PC-3 (cell line): Measurements from ENCODE around the gene CCM2L. TPM values are rescaled to one million over a fixed set of nuclear protein-coding genes. Genes with fewer than 3 reads are reported as not detected.

Experiments used
- ATAC-seq: fragments of 200-7000 bp; cut with Tn5 transposase; 2 replicates; pipeline ENCODE4 v1.9.1; 2020; ENCODE audit warnings: mild to moderate bottlenecking, moderate library complexity
- BruUV-seq: library from RNA; stranded (reverse); fragments of 400-500 nt; replicated peaks from 2 replicates; lab custom pipeline; 2021; lab: Mats Ljungman, UMichigan
- CTCF ChIA-PET: fragments of 300-600 bp; sonication (Branson Sonifier 250); formaldehyde crosslinking; loops from one replicate; lab custom pipeline; 2022; ENCODE audit warnings: antibody characterized with exemption; lab: Charles Lee
- POLR2A ChIA-PET: fragments of 300-600 bp; sonication (Branson Sonifier 250); formaldehyde crosslinking; loops from one replicate; lab custom pipeline; 2022; ENCODE audit warnings: antibody characterized with exemption; ENCODE audit not compliant: unreplicated experiment; lab: Charles Lee
- DNase-seq: peaks from one replicate; pipeline ENCODE4 v3.0.0-alpha.2; 2015
- H2AFZ ChIP-seq: fragments of 300-600 bp; sonication (generic); 2 replicates; pipeline ENCODE4 v1.6.0; 2016; ENCODE audit warnings: antibody characterized with exemption, low read length
- H3F3A ChIP-seq: fragments of 300-600 bp; sonication (generic); one replicate; pipeline ENCODE4 v1.6.0; 2017; ENCODE audit warnings: antibody characterized with exemption, low read length, control low read depth, mild to moderate bottlenecking; ENCODE audit not compliant: unreplicated experiment
- H3K27ac ChIP-seq: fragments of 300-600 bp; sonication (generic); 2 replicates; pipeline ENCODE4 v1.5.1; 2016; ENCODE audit warnings: mild to moderate bottlenecking, low read length
- H3K27me3 ChIP-seq: fragments of 300-600 bp; sonication (generic); 2 replicates; pipeline ENCODE4 v1.6.1; 2016; ENCODE audit warnings: low read length, mixed read lengths
- H3K36me3 ChIP-seq: fragments of 300-600 bp; sonication (generic); 2 replicates; pipeline ENCODE4 v1.6.1; 2016; ENCODE audit warnings: low read depth, mixed run types, low read length, mixed read lengths
- H3K4me1 ChIP-seq: fragments of 300-600 bp; sonication (generic); 2 replicates; pipeline ENCODE4 v1.5.1; 2016; ENCODE audit warnings: low read length; ENCODE audit not compliant: insufficient read depth
- H3K4me2 ChIP-seq: fragments of 300-600 bp; sonication (generic); 2 replicates; pipeline ENCODE4 v1.6.0; 2016; ENCODE audit warnings: low read length
- H3K4me3 ChIP-seq: fragments of 300-600 bp; sonication (generic); 2 replicates; pipeline ENCODE4 v1.5.1; 2016; ENCODE audit warnings: mild to moderate bottlenecking, low read length, mixed read lengths
- H3K79me2 ChIP-seq: fragments of 300-600 bp; sonication (generic); 2 replicates; pipeline ENCODE4 v1.6.1; 2017; ENCODE audit warnings: low read length, mixed read lengths
- H3K9ac ChIP-seq: fragments of 300-600 bp; sonication (generic); 2 replicates; pipeline ENCODE4 v1.6.0; 2016; ENCODE audit warnings: mild to moderate bottlenecking, low read length
- H3K9me2 ChIP-seq: fragments of 300-600 bp; sonication (generic); replicated peaks from 2 replicates; pipeline ENCODE4 v1.6.1; 2016; ENCODE audit warnings: mixed run types, low read length, mixed read lengths
- H3K9me3 ChIP-seq: fragments of 300-600 bp; sonication (generic); 2 replicates; pipeline ENCODE4 v1.6.1; 2016; ENCODE audit warnings: low read length, mixed read lengths
- H4K20me1 ChIP-seq: fragments of 300-600 bp; sonication (generic); 2 replicates; pipeline ENCODE4 v1.6.1; 2016; ENCODE audit warnings: low read length, mixed read lengths
- CTCF ChIP-seq: fragments of 300-600 bp; sonication (generic); conservative IDR thresholded peaks from 2 replicates; pipeline ENCODE4 v1.5.1; 2017; ENCODE audit warnings: antibody characterized with exemption, low read depth, mild to moderate bottlenecking, low read length
- EZH2 ChIP-seq: fragments of 300-600 bp; sonication (generic); IDR thresholded peaks from one replicate; pipeline ENCODE4 v1.6.1; 2017; ENCODE audit warnings: antibody characterized with exemption, mild to moderate bottlenecking, low read length; ENCODE audit not compliant: unreplicated experiment
- EZH2phosphoT487 ChIP-seq: fragments of 300-600 bp; sonication (generic); IDR thresholded peaks from 2 replicates; pipeline ENCODE4 v1.6.1; 2018; ENCODE audit warnings: mild to moderate bottlenecking, antibody characterized with exemption, low read length, borderline replicate concordance
- intact Hi-C: fragments of 100-400 bp; cut with micrococcal nuclease; formaldehyde crosslinking; loops from 2 replicates; pipeline ENCODE4 v1.9.0; 2023
- total RNA-seq: library from RNA; depleted of rRNA; stranded (reverse); fragments of >200 nt; gene quantifications from 2 replicates; pipeline ENCODE4 v1.2.3, GENCODE V29; 2014

CCM2L gene
- total RNA-seq, 1 experiment from 2014 or later, result not detected

DNA sequence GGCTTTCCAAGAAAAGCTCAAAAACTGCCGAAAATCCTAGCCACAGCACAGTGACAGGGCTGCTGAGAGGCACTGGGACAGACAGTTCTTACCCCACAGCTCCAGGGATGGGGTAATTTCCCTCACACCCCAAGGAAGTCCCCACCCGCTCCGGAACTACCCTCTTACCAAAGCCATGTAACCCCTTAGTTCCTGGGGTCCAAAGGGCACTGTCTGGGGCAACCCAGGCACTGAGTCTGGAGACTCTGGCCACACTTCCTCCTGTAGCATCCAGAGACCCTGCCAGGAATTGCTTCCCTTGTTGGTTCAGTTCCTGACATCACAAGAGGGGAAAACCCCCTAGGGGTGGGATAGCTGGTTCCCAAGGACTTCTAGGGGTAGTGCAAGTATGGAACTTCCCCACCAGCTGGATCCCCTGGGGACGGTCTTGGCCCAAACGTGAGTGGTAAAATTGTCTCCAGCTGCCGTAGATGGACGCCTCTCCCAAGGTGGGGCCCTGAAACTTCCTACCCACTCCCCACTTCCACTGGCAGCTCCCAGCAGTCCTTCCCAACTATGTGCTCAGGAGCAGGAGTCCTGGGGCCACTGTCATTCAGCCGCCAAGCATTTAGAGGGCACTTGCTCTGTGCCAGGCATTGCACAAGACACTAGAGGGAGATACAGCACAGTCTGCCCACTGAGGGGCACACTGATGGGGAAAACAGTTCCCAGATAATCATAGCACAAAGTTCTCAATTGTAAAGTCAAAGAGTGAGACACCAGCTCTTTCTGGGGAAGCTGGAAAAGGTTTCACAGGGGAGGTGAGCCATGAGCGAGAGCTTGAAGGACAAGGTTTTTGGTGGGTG is 24.6 kb downstream of the CCM2L start:
- no peaks in the 10 kb centered on the region for H3K79me2 ChIP-seq
- no peaks in the 10 kb centered on the region for H3K9me2 ChIP-seq
- ChIA-PET POLR2A (no interaction called here), CTCF (no interaction called here)
- H3K36me3 ChIP-seq, result no peaks in the 10 kb centered on the region
- no peak overlapping the region for H3K9ac ChIP-seq
- intact Hi-C loops, result loop anchor here (5.0 kb wide), 1 partner anchor 83 kb away; the partner anchor contains the start of gene PDRG1
- TF ChIP-seq CTCF (peak; percentile 41; the same call in 1 of the 2 replicates), EZH2phosphoT487 (no peak), EZH2 (no peak)
- no peak for ATAC-seq
- H2AFZ ChIP-seq, result no peak overlapping the region
- peaks cover 68% of the 10 kb centered on the region for H3K27me3 ChIP-seq
- no peak overlapping the region for H3K27ac ChIP-seq
- H3K4me2 ChIP-seq, result no peak overlapping the region
- no peaks in the 10 kb centered on the region for H4K20me1 ChIP-seq
- no peaks in the 10 kb centered on the region for H3F3A ChIP-seq
- H3K4me1 ChIP-seq, result no peaks in the 10 kb centered on the region
- H3K9me3 ChIP-seq, result no peaks in the 10 kb centered on the region
- BruUV-seq, result no TSS peak
- no peak overlapping the region for H3K4me3 ChIP-seq
- DNase-seq, result no peak

- Histone ChIP-seq H3K27me3 (peaks cover 68% of the 10 kb centered on the region), H3F3A (no peaks in the 10 kb centered on the region), H3K4me2 (no peak overlapping the region), H3K36me3 (no peaks in the 10 kb centered on the region), H3K4me3 (no peak overlapping the region), H3K27ac (no peak overlapping the region), H3K79me2 (no peaks in the 10 kb centered on the region), H2AFZ (no peak overlapping the region), H3K4me1 (no peaks in the 10 kb centered on the region), H3K9me2 (no peaks in the 10 kb centered on the region), H4K20me1 (no peaks in the 10 kb centered on the region), H3K9me3 (no peaks in the 10 kb centered on the region), H3K9ac (no peak overlapping the region)
- no TSS peak for BruUV-seq
- intact Hi-C loops, result no loop called here
- ChIA-PET POLR2A (no interaction called here), CTCF (no interaction called here)
- no peak for DNase-seq
- TF ChIP-seq EZH2 (no peak), EZH2phosphoT487 (no peak), CTCF (no peak)
- ATAC-seq, result no peak
These were observed 25.2 kb downstream of the CCM2L start for GRCh38 chr20:32035426-32035779.

- ATAC-seq (no peak), DNase-seq (no peak)
- H2AFZ ChIP-seq, result no peak overlapping the region
- H4K20me1 ChIP-seq, result no peaks in the 10 kb centered on the region
- intact Hi-C loops, result no loop called here
- H3K9me3 ChIP-seq, result no peaks in the 10 kb centered on the region
- no peak overlapping the region for H3K4me3 ChIP-seq
- no peaks in the 10 kb centered on the region for H3F3A ChIP-seq
- ChIA-PET CTCF (interaction anchor here (0.7 kb wide), 1 partner anchor 183 kb away, joined by 3 read pairs; no protein-coding TSS in a partner anchor), POLR2A (interaction anchor here (0.6 kb wide), 1 partner anchor 74 kb away, joined by 4 read pairs; the partner anchor contains the start of gene TM9SF4)
- peaks cover 68% of the 10 kb centered on the region for H3K27me3 ChIP-seq
- no peak overlapping the region for H3K4me2 ChIP-seq
- BruUV-seq, result no TSS peak
- H3K36me3 ChIP-seq, result no peaks in the 10 kb centered on the region
- H3K4me1 ChIP-seq, result no peaks in the 10 kb centered on the region
- no peak overlapping the region for H3K9ac ChIP-seq
- no peaks in the 10 kb centered on the region for H3K9me2 ChIP-seq
- no peak overlapping the region for H3K27ac ChIP-seq
- no peaks in the 10 kb centered on the region for H3K79me2 ChIP-seq
- TF ChIP-seq EZH2phosphoT487 (no peak), CTCF (no peak), EZH2 (no peak)
These were observed 26.0 kb downstream of the CCM2L start for GRCh38 chr20:32036252-32036651.
